Stimulated activated CD4-positive, alpha-beta T cell treated with anti-CD3 and anti-CD28 coated beads, Interleukin-12 subunit alpha, Interleukin-12 subunit beta, amount 100 ng/mL, for 48 hours (primary cell): Measurements from ENCODE around the gene DDX11.
"Not testable (repeated sequence)": the region's sequence is repeated elsewhere in the genome, so short reads cannot be mapped to it uniquely, and the experiment has no call there.

Source experiments
- DNase-seq, 3 donors: peaks; one replicate each; pipeline ENCODE4 v3.0.0-alpha.2; 2020; ENCODE audit warnings: low read depth in 2 of 3, low spot score in 1 of 3

DDX11 gene

DNA sequence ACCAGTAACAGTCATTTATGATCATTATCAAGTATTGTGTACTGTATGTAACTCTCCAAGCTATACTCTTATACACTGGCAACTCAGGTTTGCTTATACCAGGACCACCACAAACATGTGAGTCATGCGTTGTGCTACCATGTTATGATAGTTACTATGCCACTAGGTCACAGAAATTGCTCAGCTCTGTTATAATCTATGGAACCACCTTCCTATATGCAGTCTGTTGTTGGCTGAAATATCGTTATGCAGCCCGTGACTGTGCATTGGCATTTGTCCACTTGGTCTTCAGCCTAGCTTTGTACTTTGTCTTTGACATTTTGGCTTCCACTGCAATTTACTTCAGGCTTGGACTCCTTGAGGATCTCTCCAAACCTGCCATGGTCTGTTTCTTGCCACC, 7.5 kb upstream of the DDX11 start:
- DNase-seq: not testable (repeated sequence)

- DNase-seq: not testable (repeated sequence)
Observed at GRCh38 chr12:31067656-31068055, 6.0 kb upstream of the DDX11 start.

- not testable (repeated sequence) for DNase-seq
Observed at GRCh38 chr12:31070971-31071740, 2.5 kb upstream of the DDX11 start.

DNA sequence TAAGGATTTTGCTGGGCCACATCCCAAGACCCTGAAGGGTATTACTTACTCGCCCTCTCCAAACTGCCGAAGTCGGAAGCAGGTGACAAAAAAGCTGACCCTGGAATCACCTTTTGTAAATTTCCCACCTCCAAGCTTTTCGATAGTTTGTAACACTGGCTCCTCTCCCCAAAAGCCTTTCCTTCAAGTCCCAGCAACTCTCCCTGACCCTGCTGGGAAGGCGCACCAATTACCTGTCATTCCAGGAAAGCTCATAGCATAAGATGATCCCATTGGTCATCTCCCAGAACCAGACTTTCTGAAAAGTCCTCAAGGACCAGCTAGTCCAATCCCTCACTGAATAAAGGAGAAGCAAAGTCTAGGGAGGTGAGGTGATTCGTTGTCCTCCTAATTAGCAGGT, 698 bp upstream of the DDX11 start:
- not testable (repeated sequence) for DNase-seq

DNA sequence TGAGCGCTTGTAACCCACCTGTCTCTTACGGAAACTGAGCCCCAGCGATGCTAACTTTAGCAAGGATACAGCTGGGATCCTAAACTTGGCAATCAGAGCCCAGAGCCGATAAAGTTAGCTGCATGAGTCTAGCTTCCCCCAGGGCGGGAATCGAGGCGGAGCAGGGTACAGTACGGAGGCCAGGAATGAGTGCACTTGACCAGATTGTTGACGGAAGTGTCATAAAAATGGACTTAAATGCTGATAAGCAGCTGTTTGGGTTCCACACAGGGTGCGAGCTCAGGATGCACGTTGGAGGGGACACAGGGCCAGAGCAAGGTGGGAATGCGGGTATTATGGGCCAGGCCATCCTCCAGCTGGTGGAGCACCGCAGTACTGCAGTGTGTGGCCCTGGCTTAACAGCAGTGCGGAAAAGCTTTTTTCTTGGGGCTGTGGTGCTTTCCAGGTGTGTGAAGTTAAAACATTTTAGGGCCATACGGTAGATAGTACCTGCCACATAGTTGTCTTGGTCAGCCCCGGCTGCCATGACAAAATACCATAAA, 744 bp downstream of the DDX11 start:
- DNase-seq: peak in 1 of 3 donors; percentile 18

DNA sequence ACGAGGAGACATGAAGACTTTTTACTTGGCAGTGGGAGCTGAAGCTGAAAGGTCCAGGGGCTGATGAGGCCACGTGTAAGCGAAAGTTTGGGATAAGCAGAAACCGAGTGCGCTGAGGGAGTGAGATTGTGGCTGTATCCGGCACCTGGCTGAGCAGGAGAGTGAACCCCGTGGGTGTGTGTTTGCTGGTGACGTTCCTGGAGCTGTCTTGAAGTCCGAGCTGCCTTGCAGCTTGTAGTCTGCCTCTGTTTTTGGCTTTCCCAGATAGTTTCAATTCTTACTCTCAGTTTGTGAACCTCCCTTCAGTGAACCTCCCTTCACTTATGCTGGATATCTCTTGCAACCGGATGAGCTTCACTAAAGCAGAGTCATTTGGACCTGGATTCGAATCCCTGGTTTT, 2.5 kb downstream of the DDX11 start:
- not testable (repeated sequence) for DNase-seq

GRCh38 chr12:31077095-31077494, 3.4 kb downstream of the DDX11 start:
- not testable (repeated sequence) for DNase-seq

DNA sequence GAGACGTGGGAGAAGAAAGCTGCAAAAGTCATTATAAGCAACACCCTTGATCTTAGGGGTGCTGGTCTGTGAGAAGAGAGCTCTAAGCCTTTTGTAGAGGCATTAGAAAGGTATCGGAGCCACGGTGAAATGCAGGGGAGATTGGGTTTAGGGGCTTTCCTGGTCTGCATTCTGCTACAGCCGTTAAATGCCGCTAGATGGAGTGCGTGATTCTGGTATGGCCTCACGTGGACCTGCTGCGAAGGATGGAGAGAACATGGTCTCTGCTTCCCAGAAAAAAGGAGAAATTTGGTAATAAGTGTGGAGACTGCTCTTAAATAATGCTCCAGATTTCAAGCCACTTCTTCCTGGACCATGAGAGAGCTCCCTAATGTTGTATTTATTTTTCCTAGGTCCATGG, 4.3 kb downstream of the DDX11 start:
- not testable (repeated sequence) for DNase-seq

- not testable (repeated sequence) for DNase-seq
Observed at GRCh38 chr12:31079421-31079820, 5.8 kb downstream of the DDX11 start.

DNA sequence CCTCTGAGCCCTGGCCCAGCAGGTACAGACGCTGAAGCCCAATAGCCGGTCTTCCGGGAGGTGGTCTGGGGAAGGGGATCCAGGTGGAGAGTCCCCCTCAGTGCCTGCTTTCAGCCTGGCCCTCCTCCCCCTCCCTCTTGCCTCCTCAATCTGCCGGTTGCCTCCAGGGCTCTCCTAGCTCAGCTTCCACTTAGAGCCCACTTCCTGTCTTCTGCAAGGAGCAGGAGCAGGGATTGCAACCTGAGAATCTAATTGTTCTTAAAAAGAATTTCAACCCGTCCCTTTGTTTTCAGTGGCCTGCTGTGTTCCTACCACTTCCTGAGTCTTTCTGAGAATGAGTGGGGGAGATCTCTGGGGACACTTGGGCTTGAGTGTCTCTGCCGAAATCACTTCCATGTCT, 6.6 kb downstream of the DDX11 start:
- not testable (repeated sequence) for DNase-seq

DNA sequence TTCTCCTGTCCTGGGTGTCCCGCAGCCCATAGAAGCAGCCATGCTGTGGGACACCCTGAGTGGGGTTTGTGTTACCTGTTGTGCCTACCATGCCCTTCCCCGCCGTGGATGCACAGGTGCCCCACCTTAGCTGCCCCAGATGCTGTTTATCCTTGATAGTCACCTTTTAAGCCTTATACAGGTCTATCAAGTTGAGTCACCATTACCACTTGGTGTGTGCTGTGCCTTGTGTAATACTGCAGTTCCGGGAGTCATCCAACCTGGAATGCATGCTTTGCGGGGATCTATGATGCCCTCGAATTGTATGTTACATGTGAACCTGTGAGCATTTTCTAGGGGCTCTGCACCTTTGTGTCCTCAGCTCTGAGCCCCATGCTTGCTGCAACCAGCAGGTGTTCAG, 7.6 kb downstream of the DDX11 start:
- DNase-seq: not testable (repeated sequence)

GRCh38 chr12:31084241-31084640, 10.6 kb downstream of the DDX11 start:
- DNase-seq: not testable (repeated sequence)

DNA sequence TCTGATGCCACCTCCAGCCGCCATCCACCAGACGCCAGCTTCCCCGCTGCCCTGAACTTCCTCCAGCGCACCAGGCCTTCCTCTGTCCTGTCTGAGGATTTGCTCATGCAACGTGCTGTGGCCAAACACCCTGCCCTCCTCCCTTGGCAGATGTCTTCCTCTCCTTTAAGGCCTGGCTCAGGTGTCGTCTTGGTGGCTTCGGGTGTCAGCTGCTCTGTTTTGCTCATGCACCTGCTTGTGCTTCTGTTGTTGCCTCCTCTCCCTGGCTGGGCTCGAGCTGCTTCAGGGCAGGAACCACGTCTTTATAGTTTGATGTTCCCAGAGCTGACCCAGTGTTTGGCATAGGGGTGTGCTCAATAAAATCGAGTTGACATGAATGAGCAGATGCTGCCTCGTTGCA, 12.4 kb downstream of the DDX11 start:
- DNase-seq: not testable (repeated sequence)

DNA sequence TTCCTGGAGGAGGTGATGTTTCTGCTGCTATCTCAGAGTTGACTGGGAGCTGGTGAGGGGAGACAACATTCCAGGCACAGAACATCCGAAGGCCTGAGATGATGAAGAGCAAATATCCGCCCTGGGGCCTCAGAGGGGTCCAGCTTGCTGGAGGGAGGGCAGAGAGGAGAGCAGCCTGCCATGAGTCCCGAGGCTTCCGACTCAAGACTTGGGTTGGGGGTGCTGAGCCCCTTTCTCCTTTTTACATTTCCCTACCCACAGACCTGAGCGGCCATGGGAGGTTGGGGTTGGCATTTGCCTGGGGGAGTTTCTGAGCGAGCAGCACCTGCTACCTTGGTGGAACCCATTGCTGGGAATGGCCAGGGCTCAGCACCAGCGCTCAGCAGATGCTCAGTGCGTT, 13.8 kb downstream of the DDX11 start:
- not testable (repeated sequence) for DNase-seq

DNA sequence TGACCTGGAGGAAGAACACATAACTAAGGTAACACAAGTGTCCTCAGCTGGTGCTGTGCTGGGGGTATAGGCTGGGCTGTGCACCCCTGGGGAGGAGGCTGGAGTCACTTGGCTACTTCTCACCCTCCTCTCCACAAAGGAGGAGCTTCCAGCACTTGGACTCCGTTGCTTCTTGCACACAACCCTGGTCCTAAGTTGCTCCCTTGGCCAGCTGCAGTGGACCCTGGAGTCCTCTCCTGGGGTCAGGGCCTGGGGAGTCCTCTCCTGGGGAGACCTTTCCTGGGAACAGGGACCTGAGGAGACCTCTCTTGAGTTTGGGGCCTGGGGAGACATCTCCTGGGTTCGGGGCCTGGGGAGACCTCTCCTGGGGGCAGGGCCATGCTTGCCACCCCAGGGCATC, 14.3 kb downstream of the DDX11 start:
- DNase-seq: not testable (repeated sequence)

DNA sequence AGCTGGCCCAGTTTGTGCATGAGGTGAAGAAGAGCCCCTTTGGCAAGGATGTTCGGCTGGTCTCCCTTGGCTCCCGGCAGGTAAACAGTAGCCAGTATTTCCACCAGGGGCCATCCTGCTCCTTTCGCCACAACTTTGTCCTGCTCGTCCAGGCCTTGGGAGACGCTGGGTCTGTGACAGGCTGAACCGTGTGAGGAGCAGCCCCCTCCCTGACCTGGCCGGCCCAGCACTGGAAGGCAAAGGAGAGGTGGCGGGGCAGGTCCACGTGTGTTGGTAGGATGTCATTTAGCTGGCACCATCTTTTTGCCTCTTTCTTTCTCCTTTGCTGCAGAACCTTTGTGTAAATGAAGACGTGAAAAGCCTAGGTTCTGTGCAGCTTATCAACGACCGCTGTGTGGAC, 15.4 kb downstream of the DDX11 start:
- no peak for DNase-seq

DNA sequence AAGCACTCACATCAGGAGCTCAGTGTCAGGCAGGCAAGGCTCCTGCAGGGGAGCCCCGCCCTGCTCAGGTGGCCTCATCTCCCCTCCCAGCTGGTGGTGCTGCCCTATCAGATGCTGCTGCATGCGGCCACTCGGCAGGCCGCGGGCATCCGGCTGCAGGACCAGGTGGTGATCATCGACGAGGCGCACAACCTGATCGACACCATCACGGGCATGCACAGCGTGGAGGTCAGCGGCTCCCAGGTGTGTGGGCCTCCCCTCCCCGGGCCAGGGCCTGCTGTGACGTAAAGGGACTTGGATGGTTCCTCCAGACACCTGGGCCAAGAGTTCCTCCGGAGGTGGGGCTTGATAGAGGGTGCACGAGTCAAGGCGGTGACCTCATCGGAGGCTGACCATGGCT, 18.0 kb downstream of the DDX11 start:
- not testable (repeated sequence) for DNase-seq

DNA sequence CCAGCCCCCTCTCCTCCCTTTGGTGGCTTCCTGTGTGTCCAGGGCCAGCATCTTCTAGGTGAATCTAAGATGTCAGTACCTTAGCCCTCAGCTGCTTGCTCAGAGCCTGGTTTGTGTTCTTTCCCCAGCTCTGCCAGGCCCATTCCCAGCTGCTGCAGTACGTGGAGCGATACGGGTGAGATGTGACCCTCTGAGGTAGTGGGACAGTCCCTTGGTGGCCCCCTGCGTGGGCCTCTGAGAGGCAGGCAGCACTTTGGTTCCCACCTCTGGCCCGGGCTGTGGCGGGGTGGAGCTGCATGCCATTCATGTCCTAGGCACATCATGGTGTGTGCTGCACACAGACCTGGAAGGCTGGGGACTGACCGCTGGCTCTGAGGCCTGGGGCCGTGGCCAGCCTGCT, 19.1 kb downstream of the DDX11 start:
- not testable (repeated sequence) for DNase-seq

DNA sequence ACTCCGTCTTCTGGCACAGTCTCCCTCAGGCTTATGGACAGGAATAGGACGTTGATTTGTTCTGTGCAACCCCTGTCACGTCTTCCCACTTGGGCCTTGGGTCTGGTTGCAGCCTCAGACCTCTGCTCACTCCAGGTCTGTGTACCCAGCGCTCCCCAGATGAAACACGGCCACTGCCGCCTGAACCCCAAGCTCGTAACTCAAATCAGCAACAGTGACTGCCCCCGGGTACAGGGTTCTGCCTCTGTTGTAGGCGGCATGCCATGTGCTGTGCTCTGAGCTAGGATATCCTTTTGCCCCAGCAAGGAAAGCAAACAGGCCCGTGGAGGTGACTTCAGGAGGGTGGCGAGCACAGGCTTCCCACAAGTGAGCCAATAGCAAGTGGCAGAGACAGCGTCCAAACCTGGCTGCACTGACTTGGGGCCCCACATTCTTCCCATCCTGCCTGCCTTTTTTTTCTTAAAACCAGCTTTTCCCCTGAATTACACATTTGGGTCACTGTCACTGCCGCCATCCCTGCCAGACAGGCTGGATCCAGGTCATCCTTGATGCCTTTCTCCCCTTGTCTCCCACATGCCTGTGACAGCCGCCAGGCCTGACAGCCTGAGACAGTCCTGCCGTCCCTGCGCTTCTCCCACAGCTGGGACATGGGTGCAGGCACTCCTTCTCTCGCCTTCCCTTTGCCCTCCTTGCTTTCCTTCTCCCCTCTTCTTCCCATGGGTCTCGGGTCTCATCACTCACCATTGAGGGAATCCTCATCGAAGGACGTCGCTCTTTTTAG, 21.6 kb downstream of the DDX11 start:
- DNase-seq: not testable (repeated sequence)

- DNase-seq: not testable (repeated sequence)
Observed at GRCh38 chr12:31096251-31097065, 22.8 kb downstream of the DDX11 start.

DNA sequence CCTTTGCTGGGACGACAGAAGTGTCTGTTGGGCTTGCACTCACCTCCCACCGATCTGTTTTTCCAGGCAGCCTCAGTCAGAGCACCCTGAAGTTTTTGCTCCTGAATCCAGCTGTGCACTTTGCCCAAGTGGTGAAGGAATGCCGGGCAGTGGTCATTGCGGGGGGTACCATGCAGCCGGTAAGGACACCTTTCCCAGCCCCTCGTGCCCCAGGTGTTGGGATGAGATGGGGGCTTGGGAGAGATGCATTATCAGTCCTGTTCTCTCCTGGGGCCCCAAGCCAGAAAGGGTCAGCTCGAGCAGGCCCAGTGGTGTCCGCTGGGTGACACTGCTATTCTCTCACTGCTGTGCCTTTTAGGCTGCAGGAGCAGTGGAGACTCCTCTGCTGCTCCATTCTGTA, 24.2 kb downstream of the DDX11 start:
- DNase-seq: not testable (repeated sequence)
